ENCODE measurements around the gene NOC3L. TPM values are rescaled to one million over a fixed set of nuclear protein-coding genes. Genes with fewer than 3 reads are reported as not detected.

Gene NOC3L
- total RNA-seq, 1 donor from 2014 or later: 21.6 TPM

GRCh38 chr10:94383530-94383929 lies 20.8 kb upstream of the NOC3L start:
- no peak overlapping the region for H2AFZ ChIP-seq (ENCODE audit: low read depth, low read length)
- H3K27ac Mint-ChIP-seq (ENCODE audit: unreplicated experiment): no peak overlapping the region
- no peaks in the 10 kb centered on the region for H3K79me2 ChIP-seq (ENCODE audit: insufficient read depth, low read length)
- no peaks in the 10 kb centered on the region for H3K4me1 ChIP-seq (ENCODE audit: insufficient read depth, low read length)
- H3K9me3 Mint-ChIP-seq (ENCODE audit: unreplicated experiment): peaks cover 2% of the 10 kb centered on the region
- no peaks in the 10 kb centered on the region for H3K27me3 Mint-ChIP-seq (ENCODE audit: low read depth, unreplicated experiment)
- TF ChIP-seq CTCF (IDR thresholded peaks at IDR 0.05; ENCODE audit: insufficient read depth, low read depth, low read length): no peak
- no peak for TF ChIP-seq EZH2 (IDR thresholded peaks at IDR 0.05; ENCODE audit: insufficient read depth, low read length)
- H3K27me3 ChIP-seq (ENCODE audit: insufficient read depth, low read length): no peaks in the 10 kb centered on the region
- H3K36me3 ChIP-seq (ENCODE audit: insufficient read depth, low read length): no peaks in the 10 kb centered on the region
- H4K20me1 ChIP-seq (ENCODE audit: insufficient read depth, low read length): no peaks in the 10 kb centered on the region
- H3K27ac ChIP-seq (ENCODE audit: low read depth, low read length): no peak overlapping the region
- no peak overlapping the region for H3K4me3 Mint-ChIP-seq (ENCODE audit: unreplicated experiment)
- H3K9ac ChIP-seq (ENCODE audit: low read length): no peak overlapping the region
- H3K36me3 Mint-ChIP-seq (ENCODE audit: low read depth, unreplicated experiment): no peaks in the 10 kb centered on the region
- DNase-seq (ENCODE audit: low read depth): no peak
- FAIRE-seq: no peak
- no peak overlapping the region for H3K4me2 ChIP-seq (ENCODE audit: low read length)
- H3K4me3 ChIP-seq (ENCODE audit: insufficient read depth, low read depth, low read length): no peak overlapping the region
- no peaks in the 10 kb centered on the region for H3K4me1 Mint-ChIP-seq (ENCODE audit: low read depth, unreplicated experiment)
- H3K9me3 ChIP-seq (ENCODE audit: insufficient read depth, low read depth, low read length): no peaks in the 10 kb centered on the region

- Histone ChIP-seq H3K9ac (ENCODE audit: low read length) (no peak overlapping the region), H3K4me1 (ENCODE audit: insufficient read depth, low read length) (no peaks in the 10 kb centered on the region), H2AFZ (ENCODE audit: low read depth, low read length) (no peak overlapping the region), H3K36me3 (ENCODE audit: insufficient read depth, low read length) (no peaks in the 10 kb centered on the region), H3K4me2 (ENCODE audit: low read length) (no peak overlapping the region), H3K79me2 (ENCODE audit: insufficient read depth, low read length) (no peaks in the 10 kb centered on the region), H3K27me3 (ENCODE audit: insufficient read depth, low read length) (peaks cover 5% of the 10 kb centered on the region), H4K20me1 (ENCODE audit: insufficient read depth, low read length) (no peaks in the 10 kb centered on the region), H3K27ac (ENCODE audit: low read depth, low read length) (no peak overlapping the region), H3K9me3 (ENCODE audit: insufficient read depth, low read depth, low read length) (no peaks in the 10 kb centered on the region), H3K4me3 (ENCODE audit: insufficient read depth, low read depth, low read length) (no peak overlapping the region)
- Mint-ChIP-seq H3K9me3 (ENCODE audit: unreplicated experiment) (no peaks in the 10 kb centered on the region), H3K4me3 (ENCODE audit: unreplicated experiment) (no peak overlapping the region), H3K36me3 (ENCODE audit: low read depth, unreplicated experiment) (no peaks in the 10 kb centered on the region), H3K27me3 (ENCODE audit: low read depth, unreplicated experiment) (peaks cover 4% of the 10 kb centered on the region), H3K4me1 (ENCODE audit: low read depth, unreplicated experiment) (no peaks in the 10 kb centered on the region), H3K27ac (ENCODE audit: unreplicated experiment) (no peak overlapping the region)
- no peak for FAIRE-seq
- TF ChIP-seq CTCF (IDR thresholded peaks at IDR 0.05; ENCODE audit: insufficient read depth, low read depth, low read length): no peak
- no peak for TF ChIP-seq EZH2 (IDR thresholded peaks at IDR 0.05; ENCODE audit: insufficient read depth, low read length)
- DNase-seq (ENCODE audit: low read depth): no peak
These were observed 14.1 kb upstream of the NOC3L start for GRCh38 chr10:94376865-94377264.

GRCh38 chr10:94375374-94375773 lies 12.6 kb upstream of the NOC3L start:
- H3K36me3 ChIP-seq (ENCODE audit: insufficient read depth, low read length): no peaks in the 10 kb centered on the region
- no peaks in the 10 kb centered on the region for H4K20me1 ChIP-seq (ENCODE audit: insufficient read depth, low read length)
- Mint-ChIP-seq H3K27me3 (ENCODE audit: low read depth, unreplicated experiment) (peaks cover 4% of the 10 kb centered on the region), H3K4me3 (ENCODE audit: unreplicated experiment) (no peak overlapping the region), H3K36me3 (ENCODE audit: low read depth, unreplicated experiment) (no peaks in the 10 kb centered on the region), H3K27ac (ENCODE audit: unreplicated experiment) (no peak overlapping the region), H3K9me3 (ENCODE audit: unreplicated experiment) (no peaks in the 10 kb centered on the region), H3K4me1 (ENCODE audit: low read depth, unreplicated experiment) (no peaks in the 10 kb centered on the region)
- no peak overlapping the region for H2AFZ ChIP-seq (ENCODE audit: low read depth, low read length)
- peaks cover 5% of the 10 kb centered on the region for H3K27me3 ChIP-seq (ENCODE audit: insufficient read depth, low read length)
- H3K9ac ChIP-seq (ENCODE audit: low read length): no peak overlapping the region
- FAIRE-seq (no peak), DNase-seq (ENCODE audit: low read depth) (no peak)
- H3K9me3 ChIP-seq (ENCODE audit: insufficient read depth, low read depth, low read length): no peaks in the 10 kb centered on the region
- TF ChIP-seq EZH2 (IDR thresholded peaks at IDR 0.05; ENCODE audit: insufficient read depth, low read length) (no peak), CTCF (IDR thresholded peaks at IDR 0.05; ENCODE audit: insufficient read depth, low read depth, low read length) (no peak)
- no peaks in the 10 kb centered on the region for H3K79me2 ChIP-seq (ENCODE audit: insufficient read depth, low read length)
- no peak overlapping the region for H3K27ac ChIP-seq (ENCODE audit: low read depth, low read length)
- no peak overlapping the region for H3K4me3 ChIP-seq (ENCODE audit: insufficient read depth, low read depth, low read length)
- H3K4me2 ChIP-seq (ENCODE audit: low read length): no peak overlapping the region
- no peaks in the 10 kb centered on the region for H3K4me1 ChIP-seq (ENCODE audit: insufficient read depth, low read length)
